HG03442 (cell line): ENCODE results near the gene CCL17.
"Not testable (repeated sequence)": the region's sequence is repeated elsewhere in the genome, so short reads cannot be mapped to it uniquely, and the experiment has no call there.

Experiments
- ATAC-seq: cut with Tn5 transposase; IDR thresholded peaks from one replicate; pipeline ENCODE4 v1.9.1; 2021; ENCODE audit warnings: mild to moderate bottlenecking, moderate library complexity; ENCODE audit not compliant: unreplicated experiment

CCL17 gene

GRCh38 chr16:57403965-57404817, at the start of gene CCL17:
TSS of gene CCL17 (plus strand) at chr16:57404767. CDS start at chr16:57413933, 9,166 bp downstream.
- no peak for ATAC-seq

- no peak for ATAC-seq
Measured at GRCh38 chr16:57355898-57356414, 48.6 kb upstream of the CCL17 start.

GRCh38 chr16:57356547-57356946, 48.0 kb upstream of the CCL17 start:
- no peak for ATAC-seq

GRCh38 chr16:57357330-57358085, 47.1 kb upstream of the CCL17 start:
- ATAC-seq: no peak

GRCh38 chr16:57358086-57358420, 46.5 kb upstream of the CCL17 start:
- no peak for ATAC-seq

- peak; percentile 60 for ATAC-seq
Measured at GRCh38 chr16:57358527-57359095, 46.0 kb upstream of the CCL17 start, which contains the start of gene CCL22. TSS of gene CCL22 (plus strand) at chr16:57358783. CDS start at chr16:57358817, 34 bp downstream.

- no peak for ATAC-seq
Measured at GRCh38 chr16:57360321-57360935, 44.1 kb upstream of the CCL17 start.

GRCh38 chr16:57361404-57361803, 43.2 kb upstream of the CCL17 start:
- ATAC-seq: no peak

- no peak for ATAC-seq
Measured at GRCh38 chr16:57364143-57364542, 40.4 kb upstream of the CCL17 start.

GRCh38 chr16:57366544-57367040, 38.0 kb upstream of the CCL17 start:
- no peak for ATAC-seq

- no peak for ATAC-seq
Measured at GRCh38 chr16:57367116-57367752, 37.3 kb upstream of the CCL17 start.

GRCh38 chr16:57371494-57372371, 32.8 kb upstream of the CCL17 start:
- no peak for ATAC-seq

GRCh38 chr16:57372372-57373116, 32.0 kb upstream of the CCL17 start, which contains the start of gene CX3CL1:
TSS of gene CX3CL1 (plus strand) at chr16:57372490. CDS start at chr16:57372569, 79 bp downstream.
- no peak for ATAC-seq

GRCh38 chr16:57373117-57373947, 31.2 kb upstream of the CCL17 start:
- no peak for ATAC-seq

GRCh38 chr16:57374067-57374534, 30.5 kb upstream of the CCL17 start:
- no peak for ATAC-seq

GRCh38 chr16:57374925-57375465, 29.6 kb upstream of the CCL17 start:
- ATAC-seq: not testable (repeated sequence)

- ATAC-seq: no peak
Measured at GRCh38 chr16:57376313-57376818, 28.2 kb upstream of the CCL17 start.
